Nephron (organoid): ENCODE results near the gene POR.
A peak's percentile ranks its signal among the peaks of the same experiment; 100 is the strongest.

ENCODE experiments used
- H3K27ac Mint-ChIP-seq, 3 experiments: 2 replicates each; pipeline ENCODE4 v1.8.0; 2020; ENCODE audit warnings: mixed read lengths in 3 of 3, mild to moderate bottlenecking in 2 of 3, moderate library complexity in 1 of 3
- H3K27me3 Mint-ChIP-seq: 2 replicates; pipeline ENCODE4 v1.8.0; 2021; ENCODE audit warnings: low read depth, mild to moderate bottlenecking, moderate library complexity, mixed read lengths
- H3K36me3 Mint-ChIP-seq: 2 replicates; pipeline ENCODE4 v1.8.0; 2020; ENCODE audit warnings: low read depth, mixed read lengths
- H3K4me1 Mint-ChIP-seq: 2 replicates; pipeline ENCODE4 v1.8.0; 2020; ENCODE audit warnings: mixed read lengths
- H3K4me3 Mint-ChIP-seq, 3 experiments: 2 replicates each; pipeline ENCODE4 v1.8.0; 2020; ENCODE audit warnings: mild to moderate bottlenecking in 3 of 3, mixed read lengths in 3 of 3, moderate library complexity in 2 of 3
- H3K9me3 Mint-ChIP-seq: 2 replicates; pipeline ENCODE4 v1.8.0; 2020; ENCODE audit warnings: mixed read lengths
- TF ChIP-seq, protein P1 (sequence below), 3 experiments: fragments of 200-600 bp; sonication (generic); IDR thresholded peaks; one replicate each; pipeline ENCODE4 v1.5.0; 2021; ENCODE audit warnings: antibody characterized with exemption in 3 of 3; ENCODE audit not compliant: unreplicated experiment in 3 of 3

The POR gene

DNA sequence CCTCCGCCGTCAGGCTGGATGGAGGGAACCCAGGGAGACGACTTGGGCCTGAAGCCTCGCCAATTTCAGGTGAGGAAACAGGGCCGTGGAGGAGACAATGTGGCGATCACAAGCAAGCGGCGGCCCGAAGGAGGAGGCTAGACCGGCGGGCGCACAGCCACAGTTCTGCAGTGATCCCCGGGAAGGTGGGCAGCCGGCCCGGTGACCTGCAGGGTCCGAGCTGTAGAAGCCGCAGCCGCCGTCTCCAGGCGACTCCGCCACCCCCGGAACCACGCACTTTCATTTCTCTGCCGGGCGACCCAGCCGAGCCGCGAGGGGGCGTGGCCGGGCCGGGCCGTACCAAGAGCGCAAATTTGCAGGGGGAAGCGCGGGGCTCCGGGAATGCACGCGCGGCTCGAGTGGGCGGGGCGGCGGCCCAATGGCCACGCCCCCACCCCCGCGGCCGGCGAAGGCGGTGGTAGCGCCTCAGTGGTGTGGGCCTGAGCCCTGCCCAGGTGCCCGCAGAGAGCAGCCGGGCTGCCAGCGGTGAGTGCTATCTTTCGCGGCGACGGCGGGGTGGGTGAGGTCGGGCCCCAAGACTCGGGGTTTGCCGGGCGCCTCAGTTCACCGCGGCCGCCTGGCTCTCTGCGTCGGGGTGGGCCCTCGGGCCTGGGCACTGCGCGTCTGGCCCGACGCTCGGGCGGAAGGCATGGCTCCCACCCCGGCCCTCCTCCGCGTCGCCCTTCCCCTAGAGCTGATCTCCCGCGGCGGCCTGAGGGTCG lies at the start of gene POR:
TSS of gene POR (plus strand) at position 501 of the 761 bp plus-strand sequence. CDS start 38,847 bp downstream, outside the sequence.
- Mint-ChIP-seq H3K36me3 (no peaks in the 10 kb centered on the region), H3K9me3 (no peaks in the 10 kb centered on the region), H3K27ac (peak within 1 kb of the TSS; percentile 65 to 90 (median 70)), H3K4me1 (peaks cover 12% of the 10 kb centered on the region), H3K4me3 (peak within 1 kb of the TSS; percentile 88 to 93 (median 89)), H3K27me3 (no peaks in the 10 kb centered on the region)
- TF ChIP-seq, protein P1, sequence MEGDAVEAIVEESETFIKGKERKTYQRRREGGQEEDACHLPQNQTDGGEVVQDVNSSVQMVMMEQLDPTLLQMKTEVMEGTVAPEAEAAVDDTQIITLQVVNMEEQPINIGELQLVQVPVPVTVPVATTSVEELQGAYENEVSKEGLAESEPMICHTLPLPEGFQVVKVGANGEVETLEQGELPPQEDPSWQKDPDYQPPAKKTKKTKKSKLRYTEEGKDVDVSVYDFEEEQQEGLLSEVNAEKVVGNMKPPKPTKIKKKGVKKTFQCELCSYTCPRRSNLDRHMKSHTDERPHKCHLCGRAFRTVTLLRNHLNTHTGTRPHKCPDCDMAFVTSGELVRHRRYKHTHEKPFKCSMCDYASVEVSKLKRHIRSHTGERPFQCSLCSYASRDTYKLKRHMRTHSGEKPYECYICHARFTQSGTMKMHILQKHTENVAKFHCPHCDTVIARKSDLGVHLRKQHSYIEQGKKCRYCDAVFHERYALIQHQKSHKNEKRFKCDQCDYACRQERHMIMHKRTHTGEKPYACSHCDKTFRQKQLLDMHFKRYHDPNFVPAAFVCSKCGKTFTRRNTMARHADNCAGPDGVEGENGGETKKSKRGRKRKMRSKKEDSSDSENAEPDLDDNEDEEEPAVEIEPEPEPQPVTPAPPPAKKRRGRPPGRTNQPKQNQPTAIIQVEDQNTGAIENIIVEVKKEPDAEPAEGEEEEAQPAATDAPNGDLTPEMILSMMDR (IDR thresholded peaks at IDR 0.05; ENCODE audit: unreplicated experiment in 3 of 3), result no peak

DNA sequence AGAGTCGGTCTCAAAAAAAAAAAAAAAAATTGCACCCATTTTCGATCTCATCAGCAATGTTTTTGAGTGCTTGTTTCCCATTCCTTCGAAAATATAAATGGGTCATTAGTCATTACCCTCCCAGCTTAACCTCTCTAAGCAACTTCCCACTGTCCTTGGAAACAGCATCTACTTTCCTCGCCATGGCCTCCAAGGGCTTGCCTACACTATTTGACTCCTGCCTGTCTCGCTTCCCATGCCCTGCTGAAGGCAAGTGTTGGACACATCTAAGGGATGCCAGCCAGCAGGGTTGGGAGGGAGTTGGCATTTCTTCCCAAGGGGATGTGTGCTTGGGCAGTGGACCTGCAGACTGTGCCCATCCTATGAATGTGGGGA lies 48.9 kb upstream of the POR start:
- Mint-ChIP-seq H3K4me3 (no peak overlapping the region), H3K36me3 (no peaks in the 10 kb centered on the region), H3K4me1 (peaks cover 9% of the 10 kb centered on the region), H3K27me3 (peaks cover 9% of the 10 kb centered on the region), H3K9me3 (peaks cover 3% of the 10 kb centered on the region), H3K27ac (no peak overlapping the region)
- TF ChIP-seq, protein P1 (IDR thresholded peaks at IDR 0.05; ENCODE audit: unreplicated experiment in 3 of 3), result no peak

DNA sequence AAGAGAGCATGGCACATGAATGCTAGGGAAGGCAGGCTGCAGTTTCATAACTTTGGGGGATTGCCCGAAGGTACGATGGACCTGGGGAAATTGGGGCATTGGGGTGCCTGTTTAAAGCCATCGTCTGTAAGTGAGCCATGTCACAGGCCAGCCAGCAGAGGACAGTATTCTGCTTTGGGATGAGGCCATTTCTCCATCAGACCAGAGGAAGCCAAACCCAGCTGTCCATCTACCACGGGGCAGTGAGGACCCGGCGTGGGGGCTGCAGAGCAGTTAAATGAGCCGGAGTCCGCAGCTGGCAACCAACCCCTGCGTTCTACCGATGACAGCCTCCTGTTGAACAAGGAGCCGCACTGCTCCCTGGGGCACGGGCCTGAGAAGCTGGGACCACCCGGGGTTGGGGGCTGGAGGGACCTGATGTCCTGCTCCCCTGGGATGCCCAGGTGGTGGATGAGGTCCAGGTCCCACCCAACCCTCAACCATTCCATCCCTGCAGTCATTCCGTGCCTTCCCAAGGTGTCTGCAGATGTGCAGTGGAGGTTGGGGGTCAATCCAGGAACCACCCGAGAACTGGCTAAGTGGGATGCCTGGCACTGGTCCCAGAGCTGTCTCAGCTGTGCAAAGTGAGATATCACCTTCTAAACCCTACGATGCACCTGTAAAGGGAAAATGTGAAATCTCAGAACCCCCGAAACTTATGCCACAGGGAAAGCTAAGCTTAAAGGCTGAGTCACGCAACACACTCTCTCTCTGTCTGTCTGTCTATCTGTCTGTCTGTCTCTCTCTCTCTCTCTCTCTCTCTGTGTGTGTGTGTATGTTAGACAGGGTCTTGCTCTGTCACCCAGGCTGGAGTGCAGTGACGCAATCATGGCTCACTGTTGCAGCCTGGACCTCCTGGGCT lies 48.2 kb upstream of the POR start:
- Mint-ChIP-seq H3K36me3 (no peaks in the 10 kb centered on the region), H3K27me3 (peaks cover 8% of the 10 kb centered on the region), H3K4me3 (no peak overlapping the region), H3K27ac (no peak overlapping the region), H3K4me1 (peaks cover 4% of the 10 kb centered on the region), H3K9me3 (peaks cover 3% of the 10 kb centered on the region)
- TF ChIP-seq, protein P1 (IDR thresholded peaks at IDR 0.05; ENCODE audit: unreplicated experiment in 3 of 3), result peak; percentile 81 to 85 (median 83)

DNA sequence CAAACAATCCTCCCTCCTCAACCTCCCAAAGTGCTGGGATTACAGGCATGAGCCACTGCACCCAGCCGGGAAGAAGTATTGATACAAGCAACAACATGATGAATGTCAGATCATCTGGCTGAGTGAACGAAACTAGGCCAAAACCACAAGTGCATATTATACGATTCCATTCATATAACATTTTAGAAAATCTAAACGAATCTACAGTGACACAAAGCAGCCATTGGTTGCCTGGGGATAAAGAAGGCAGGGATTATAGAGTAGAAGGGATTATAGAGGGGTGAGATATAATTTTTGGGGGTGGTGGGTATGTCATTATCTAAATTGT lies 47.6 kb upstream of the POR start:
- Mint-ChIP-seq H3K27ac (no peak overlapping the region), H3K9me3 (peaks cover 3% of the 10 kb centered on the region), H3K4me3 (no peak overlapping the region), H3K36me3 (no peaks in the 10 kb centered on the region), H3K4me1 (peaks cover 9% of the 10 kb centered on the region), H3K27me3 (peaks cover 8% of the 10 kb centered on the region)
- TF ChIP-seq, protein P1 (IDR thresholded peaks at IDR 0.05; ENCODE audit: unreplicated experiment in 3 of 3), result no peak

DNA sequence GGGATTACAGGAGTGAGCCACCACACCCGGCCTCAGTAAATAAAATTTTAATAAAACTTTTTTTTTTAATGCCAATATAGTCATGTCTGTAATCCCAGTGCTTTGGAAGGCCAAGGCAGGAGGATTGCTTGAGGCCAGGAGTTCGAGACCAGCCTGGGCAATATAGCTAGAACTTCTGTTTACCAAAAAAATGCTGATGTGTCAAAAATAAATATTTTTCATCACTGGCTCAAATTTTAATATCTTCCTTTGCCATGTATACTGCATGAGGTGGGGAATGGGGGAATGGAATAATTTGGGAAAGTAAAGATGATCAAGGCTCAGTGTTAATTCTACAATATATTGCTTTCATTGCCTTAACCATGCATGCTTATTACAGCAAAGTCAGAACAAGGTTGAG lies 46.8 kb upstream of the POR start:
- H3K9me3 Mint-ChIP-seq, result peaks cover 3% of the 10 kb centered on the region
- H3K36me3 Mint-ChIP-seq, result no peaks in the 10 kb centered on the region
- peaks cover 8% of the 10 kb centered on the region for H3K27me3 Mint-ChIP-seq
- TF ChIP-seq, protein P1 (IDR thresholded peaks at IDR 0.05; ENCODE audit: unreplicated experiment in 3 of 3), result no peak
- no peak overlapping the region for H3K4me3 Mint-ChIP-seq
- H3K4me1 Mint-ChIP-seq, result peaks cover 12% of the 10 kb centered on the region
- no peak overlapping the region for H3K27ac Mint-ChIP-seq
